Stimulated activated CD4-positive, alpha-beta T cell treated with anti-CD3 and anti-CD28 coated beads, Interleukin-15, amount 100 ng/mL, for 48 hours (primary cell): ENCODE results near the gene PKN1.
"Not testable (repeated sequence)": the region's sequence is repeated elsewhere in the genome, so short reads cannot be mapped to it uniquely, and the experiment has no call there.

Experiments used
- DNase-seq, 2 donors: peaks; one replicate each; pipeline ENCODE4 v3.0.0-alpha.2; 2020; ENCODE audit warnings: low read depth in 2 of 2

PKN1 gene

GRCh38 chr19:14482172-14482941, 49.3 kb downstream of the PKN1 start:
- no peak for DNase-seq

GRCh38 chr19:14487370-14488125, 54.4 kb downstream of the PKN1 start:
- no peak for DNase-seq

GRCh38 chr19:14492756-14493337, 59.7 kb downstream of the PKN1 start:
- DNase-seq: no peak

- no peak for DNase-seq
Measured at GRCh38 chr19:14494411-14494810, 61.3 kb downstream of the PKN1 start.

GRCh38 chr19:14494910-14495671, 62.0 kb downstream of the PKN1 start:
- DNase-seq: no peak

GRCh38 chr19:14495672-14496028, 62.5 kb downstream of the PKN1 start:
- no peak for DNase-seq

- DNase-seq: peak; percentile 64 to 77
Measured at GRCh38 chr19:14496029-14496833, 63.1 kb downstream of the PKN1 start, which contains the start of gene GIPC1. Gene GIPC1 (minus strand): TSS chr19:14496127. CDS start chr19:14482976, 13,151 bp downstream.

- no peak for DNase-seq
Measured at GRCh38 chr19:14496834-14497227, 63.7 kb downstream of the PKN1 start.

- DNase-seq: no peak
Measured at GRCh38 chr19:14497228-14497921, 64.3 kb downstream of the PKN1 start.

- no peak for DNase-seq
Measured at GRCh38 chr19:14502334-14503092, 69.4 kb downstream of the PKN1 start.

- DNase-seq: no peak
Measured at GRCh38 chr19:14503285-14503684, 70.2 kb downstream of the PKN1 start.

- not testable (repeated sequence) for DNase-seq
Measured at GRCh38 chr19:14504575-14504974, 71.5 kb downstream of the PKN1 start.

- DNase-seq: peak in 1 of 2 donors; percentile 72
Measured at GRCh38 chr19:14505488-14506239, 72.6 kb downstream of the PKN1 start.

- DNase-seq: no peak
Measured at GRCh38 chr19:14507704-14508542, 74.8 kb downstream of the PKN1 start.

- no peak for DNase-seq
Measured at GRCh38 chr19:14510311-14511228, 77.5 kb downstream of the PKN1 start.

GRCh38 chr19:14511229-14511593, 78.1 kb downstream of the PKN1 start:
- DNase-seq: no peak

GRCh38 chr19:14512406-14512961, 79.4 kb downstream of the PKN1 start:
- no peak for DNase-seq
